ENCODE data around the gene LTV1.
A peak's percentile ranks its signal among the peaks of the same experiment; 100 is the strongest.
"Not testable (repeated sequence)": the region's sequence is repeated elsewhere in the genome, so short reads cannot be mapped to it uniquely, and the experiment has no call there.

The LTV1 gene

GRCh38 chr6:143842902-143843676, at the start of gene LTV1:
TSS of gene LTV1 (plus strand) at chr6:143843338. CDS start at chr6:143843478, 140 bp downstream.
- DNase-seq (ENCODE audit: low read depth) = peak; percentile 82

GRCh38 chr6:143796551-143796950, 46.6 kb upstream of the LTV1 start:
- not testable (repeated sequence) for DNase-seq (ENCODE audit: low read depth)

- not testable (repeated sequence) for DNase-seq (ENCODE audit: low read depth)
These were observed 44.7 kb upstream of the LTV1 start for GRCh38 chr6:143798487-143798886.

- no peak for DNase-seq (ENCODE audit: low read depth)
These were observed 40.1 kb upstream of the LTV1 start for GRCh38 chr6:143802833-143803565.

DNA sequence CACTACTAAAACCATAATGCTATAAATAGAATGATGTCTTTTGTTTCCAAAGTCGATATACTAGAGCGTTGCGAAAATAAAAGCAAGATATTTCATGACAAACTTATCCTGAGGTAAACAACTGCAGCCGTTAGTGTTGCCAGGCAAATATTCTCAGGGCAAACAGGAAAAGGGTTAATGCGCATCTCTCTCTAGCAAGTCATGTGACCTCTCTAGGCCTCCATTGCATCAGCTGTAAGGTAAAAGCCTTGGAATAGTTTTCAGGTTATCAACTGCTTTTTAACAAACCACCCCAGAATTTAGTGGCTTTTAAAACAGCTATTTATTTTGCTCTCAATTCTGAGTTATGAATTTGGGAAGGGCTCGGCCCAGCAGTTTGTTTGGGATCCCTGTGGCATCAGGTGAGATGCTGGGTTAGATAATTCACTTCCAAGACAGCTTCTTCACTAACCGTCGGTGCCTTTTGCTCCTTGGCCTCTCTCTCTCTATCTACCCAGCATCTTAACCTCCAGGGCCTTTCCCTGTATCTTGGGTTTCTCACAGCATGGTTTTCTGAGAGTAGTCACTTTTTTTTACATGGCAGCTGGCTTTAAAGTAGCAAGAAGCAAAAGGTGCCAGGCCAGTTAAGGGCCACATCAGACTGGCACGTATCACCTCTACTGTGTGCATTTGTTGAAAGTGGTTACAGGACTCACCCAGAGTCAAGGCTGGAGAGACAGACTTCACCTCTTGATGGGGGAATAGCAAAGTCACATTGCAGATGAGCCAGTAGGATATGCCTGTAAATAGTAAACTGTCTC, 39.2 kb upstream of the LTV1 start:
- DNase-seq (ENCODE audit: low read depth) = no peak

- no peak for DNase-seq (ENCODE audit: low read depth)
These were observed 38.3 kb upstream of the LTV1 start for GRCh38 chr6:143804835-143805239.

- DNase-seq (ENCODE audit: low read depth) = no peak
These were observed 36.6 kb upstream of the LTV1 start for GRCh38 chr6:143806282-143807102.

DNA sequence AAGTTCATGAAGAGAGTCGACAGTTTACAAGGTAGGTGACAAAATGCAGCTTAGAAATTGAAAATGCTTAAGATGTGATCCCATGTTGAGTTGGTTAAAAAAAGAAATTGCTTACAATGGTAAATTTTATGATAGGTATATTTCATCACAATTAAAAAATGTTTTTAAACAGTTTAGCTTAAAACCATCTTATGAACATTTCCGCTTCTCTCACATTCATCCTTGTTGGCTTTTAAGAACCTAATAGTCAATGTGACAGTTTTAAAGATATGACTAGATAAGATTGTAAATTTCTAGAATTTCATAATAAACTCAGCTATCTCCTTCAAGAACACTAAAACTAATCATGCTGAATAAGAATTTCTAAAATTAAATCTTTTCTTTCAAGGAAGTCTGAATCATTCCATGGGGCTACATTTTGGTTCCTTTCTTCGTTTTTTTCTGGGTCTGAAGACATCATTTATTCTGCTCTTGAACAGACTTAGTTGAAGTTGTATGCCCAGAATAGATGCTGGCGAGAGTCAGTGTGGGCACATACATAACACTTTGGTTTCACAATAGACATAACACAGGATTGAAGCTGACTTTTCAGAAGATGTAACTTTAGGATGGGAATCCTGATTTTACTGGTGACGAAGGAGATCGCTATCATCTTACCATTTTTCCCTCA, 35.9 kb upstream of the LTV1 start:
- no peak for DNase-seq (ENCODE audit: low read depth)

GRCh38 chr6:143810745-143811144, 32.4 kb upstream of the LTV1 start:
- no peak for DNase-seq (ENCODE audit: low read depth)

DNA sequence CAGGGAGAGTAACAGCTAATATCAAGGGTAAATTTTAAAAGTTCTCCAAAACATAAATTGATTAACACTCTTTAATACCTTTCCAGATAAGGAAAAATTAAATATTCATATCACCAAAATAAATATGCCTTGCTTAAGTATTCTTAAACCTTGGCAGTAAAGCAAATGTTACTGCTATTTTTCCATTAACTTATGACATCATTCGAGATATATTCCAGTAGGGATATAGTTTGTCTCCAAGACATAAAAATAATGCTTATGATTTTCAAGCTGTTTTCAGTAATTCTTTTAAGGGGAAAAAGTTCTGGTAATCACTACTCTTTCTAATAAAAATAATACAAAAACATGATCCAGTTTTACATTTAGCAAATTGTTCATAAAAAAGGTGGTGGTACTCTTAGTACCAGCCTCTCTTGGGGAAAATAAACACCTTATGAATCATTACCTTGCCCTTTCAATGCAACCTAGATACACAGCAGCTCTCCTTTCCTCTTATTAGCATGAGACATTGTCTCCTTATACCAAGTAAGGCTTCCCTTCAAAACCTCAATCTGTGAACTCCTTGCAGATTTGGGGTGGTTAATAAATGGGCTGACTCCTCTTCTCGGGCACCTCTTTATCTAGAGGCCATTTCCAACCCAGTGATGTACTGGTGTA, 31.5 kb upstream of the LTV1 start:
- no peak for DNase-seq (ENCODE audit: low read depth)

DNA sequence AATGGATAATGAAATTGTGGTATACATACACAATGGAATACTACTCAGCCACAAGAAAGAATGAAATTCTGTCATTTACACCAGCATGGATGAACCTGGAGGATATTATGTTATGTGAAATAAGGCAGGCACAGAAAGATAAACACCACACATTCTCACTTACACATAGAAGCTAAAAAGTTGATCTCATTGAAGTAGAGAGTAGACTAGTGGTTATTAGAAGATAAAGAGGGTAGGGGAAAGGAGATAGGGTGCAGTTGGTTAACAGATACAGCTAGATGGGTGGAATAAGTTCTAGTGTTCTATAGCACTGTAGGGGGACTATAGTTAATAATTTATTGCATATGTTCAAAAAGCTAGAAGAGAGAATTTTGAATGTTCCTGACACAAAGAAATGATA, 25.5 kb upstream of the LTV1 start:
- no peak for DNase-seq (ENCODE audit: low read depth)

GRCh38 chr6:143821359-143821758, 21.8 kb upstream of the LTV1 start:
- no peak for DNase-seq (ENCODE audit: low read depth)

- no peak for DNase-seq (ENCODE audit: low read depth)
These were observed 20.5 kb upstream of the LTV1 start for GRCh38 chr6:143822584-143823024.

DNA sequence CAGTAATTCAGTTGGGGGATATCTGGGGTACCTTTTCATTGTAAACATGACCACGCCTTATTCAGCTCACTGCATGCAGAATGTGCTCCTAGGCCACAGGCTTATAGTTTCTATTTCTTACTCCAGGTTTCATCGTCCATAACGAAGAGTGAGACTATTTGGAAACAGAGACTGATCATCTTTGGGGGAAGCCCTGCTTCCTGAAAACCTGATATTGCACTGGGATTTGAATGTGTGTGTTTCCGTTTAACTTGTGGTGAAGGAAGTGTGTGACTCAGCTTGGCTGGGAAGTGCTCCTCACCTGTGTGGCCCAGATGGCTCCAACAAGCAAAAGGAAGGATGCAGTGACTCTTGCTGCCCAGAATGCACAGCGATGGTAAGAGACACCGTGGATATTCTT, 19.6 kb upstream of the LTV1 start:
- DNase-seq (ENCODE audit: low read depth) = no peak

GRCh38 chr6:143828572-143828971, 14.6 kb upstream of the LTV1 start:
- no peak for DNase-seq (ENCODE audit: low read depth)

DNA sequence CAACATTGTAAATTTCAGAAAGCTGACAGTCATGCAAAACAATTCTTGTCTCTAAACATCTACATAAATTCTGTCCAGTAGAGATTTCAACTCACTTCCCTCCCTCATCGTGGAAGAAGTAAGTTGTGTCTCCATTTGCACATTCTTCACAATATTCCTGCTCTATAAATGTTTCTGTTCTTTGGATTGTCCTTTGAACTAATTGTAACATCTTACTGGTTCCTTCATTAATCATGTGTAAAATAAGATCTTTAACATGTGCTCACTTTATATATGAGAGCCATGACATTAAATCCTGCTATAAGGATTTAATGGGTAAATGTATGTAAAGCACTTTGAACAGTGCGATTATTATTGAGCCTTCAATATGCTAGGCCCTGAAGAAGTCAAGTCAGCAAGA, 7.0 kb upstream of the LTV1 start:
- no peak for DNase-seq (ENCODE audit: low read depth)

DNA sequence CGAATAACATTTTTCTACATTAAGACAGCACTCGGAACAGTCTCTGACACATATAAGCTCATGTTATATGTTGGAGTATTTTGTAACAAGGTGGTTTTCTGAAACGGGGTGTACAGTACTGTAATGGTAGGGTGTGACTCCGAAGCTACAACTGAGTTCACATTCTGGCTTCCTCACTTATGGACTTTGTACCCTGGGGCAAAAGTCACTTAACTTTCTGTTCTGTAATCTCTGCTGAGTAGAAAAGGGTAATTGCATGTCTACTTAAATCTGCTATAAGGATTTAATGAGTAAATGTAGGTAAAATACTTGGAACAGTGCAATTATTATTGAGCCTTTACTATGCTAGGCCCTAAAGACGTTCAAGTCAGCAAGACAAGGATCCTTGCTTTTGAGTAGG, 4.7 kb upstream of the LTV1 start:
- no peak for DNase-seq (ENCODE audit: low read depth)

DNA sequence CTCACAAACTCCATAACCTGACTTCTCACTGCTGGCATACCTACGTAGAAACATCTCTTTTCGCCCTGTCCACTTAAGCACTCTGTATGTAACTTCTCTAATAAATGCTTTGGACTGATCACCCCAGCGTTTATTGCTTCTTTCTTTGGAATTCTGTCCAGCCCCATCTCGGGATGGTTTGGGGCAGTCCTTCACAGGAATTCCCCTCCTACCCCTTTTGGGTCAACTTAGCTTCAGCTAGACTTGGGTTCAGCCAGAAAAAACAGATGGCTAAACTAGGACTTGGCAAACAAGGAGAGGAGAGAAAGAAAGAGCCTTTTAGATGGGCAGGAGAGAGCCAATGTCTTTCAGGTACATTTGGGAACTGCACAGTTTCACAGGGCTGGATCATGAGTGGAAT, 3.9 kb upstream of the LTV1 start:
- no peak for DNase-seq (ENCODE audit: low read depth)

GRCh38 chr6:143840595-143841265, 2.4 kb upstream of the LTV1 start:
- DNase-seq (ENCODE audit: low read depth) = no peak

GRCh38 chr6:143842461-143842901, 657 bp upstream of the LTV1 start:
- DNase-seq (ENCODE audit: low read depth) = no peak

Data from activated T-helper 1 cell treated with Interleukin-2 at 50 U/mL for 16 hours (primary cell).